ENCODE measurements around the gene SEC31B.

DNA sequence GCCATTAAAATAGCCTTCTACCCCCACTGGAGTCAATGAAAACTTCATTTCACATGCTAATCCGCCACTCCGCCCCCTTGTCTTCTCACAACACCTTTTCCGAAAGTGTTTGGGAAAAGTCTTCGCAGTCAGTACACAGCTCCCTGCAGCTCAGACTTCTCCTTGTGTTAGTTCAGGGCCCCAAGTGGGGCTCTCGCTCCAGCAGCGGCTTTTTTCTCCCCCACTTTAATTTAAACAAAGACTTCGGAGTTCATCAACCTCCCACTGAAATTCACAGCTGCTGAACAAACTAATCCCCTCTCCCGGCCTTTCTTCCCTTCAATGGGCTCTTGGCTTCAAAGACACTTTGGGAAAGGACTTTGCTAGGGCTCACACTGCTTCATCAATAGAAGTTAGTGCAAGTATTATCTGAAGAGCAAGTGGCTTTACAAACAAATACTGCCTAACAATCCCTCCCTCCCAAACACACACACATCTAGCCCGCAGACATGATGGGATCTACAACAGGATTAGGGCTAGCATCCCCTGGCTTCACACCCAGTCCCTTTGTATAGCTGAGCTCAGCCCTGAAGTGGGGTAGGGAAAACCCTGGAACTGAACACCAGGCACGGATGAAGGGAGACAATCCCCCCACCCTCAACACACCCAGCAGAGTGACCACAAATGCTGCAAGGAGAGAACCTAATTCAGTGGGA, 33.7 kb downstream of the SEC31B start:
- TF ChIP-seq CREB1 (IDR thresholded peaks at IDR 0.05; ENCODE audit: low read depth) (no peak), FOXM1 (IDR thresholded peaks at IDR 0.05; ENCODE audit: borderline replicate concordance, low read depth) (no peak), TAF1 (IDR thresholded peaks at IDR 0.05; ENCODE audit: low read depth) (no peak), USF1 (IDR thresholded peaks at IDR 0.05) (no peak)
- TF ChIP-seq, protein P1, sequence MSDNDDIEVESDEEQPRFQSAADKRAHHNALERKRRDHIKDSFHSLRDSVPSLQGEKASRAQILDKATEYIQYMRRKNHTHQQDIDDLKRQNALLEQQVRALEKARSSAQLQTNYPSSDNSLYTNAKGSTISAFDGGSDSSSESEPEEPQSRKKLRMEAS (IDR thresholded peaks at IDR 0.05), result no peak
- TF ChIP-seq, protein P2, sequence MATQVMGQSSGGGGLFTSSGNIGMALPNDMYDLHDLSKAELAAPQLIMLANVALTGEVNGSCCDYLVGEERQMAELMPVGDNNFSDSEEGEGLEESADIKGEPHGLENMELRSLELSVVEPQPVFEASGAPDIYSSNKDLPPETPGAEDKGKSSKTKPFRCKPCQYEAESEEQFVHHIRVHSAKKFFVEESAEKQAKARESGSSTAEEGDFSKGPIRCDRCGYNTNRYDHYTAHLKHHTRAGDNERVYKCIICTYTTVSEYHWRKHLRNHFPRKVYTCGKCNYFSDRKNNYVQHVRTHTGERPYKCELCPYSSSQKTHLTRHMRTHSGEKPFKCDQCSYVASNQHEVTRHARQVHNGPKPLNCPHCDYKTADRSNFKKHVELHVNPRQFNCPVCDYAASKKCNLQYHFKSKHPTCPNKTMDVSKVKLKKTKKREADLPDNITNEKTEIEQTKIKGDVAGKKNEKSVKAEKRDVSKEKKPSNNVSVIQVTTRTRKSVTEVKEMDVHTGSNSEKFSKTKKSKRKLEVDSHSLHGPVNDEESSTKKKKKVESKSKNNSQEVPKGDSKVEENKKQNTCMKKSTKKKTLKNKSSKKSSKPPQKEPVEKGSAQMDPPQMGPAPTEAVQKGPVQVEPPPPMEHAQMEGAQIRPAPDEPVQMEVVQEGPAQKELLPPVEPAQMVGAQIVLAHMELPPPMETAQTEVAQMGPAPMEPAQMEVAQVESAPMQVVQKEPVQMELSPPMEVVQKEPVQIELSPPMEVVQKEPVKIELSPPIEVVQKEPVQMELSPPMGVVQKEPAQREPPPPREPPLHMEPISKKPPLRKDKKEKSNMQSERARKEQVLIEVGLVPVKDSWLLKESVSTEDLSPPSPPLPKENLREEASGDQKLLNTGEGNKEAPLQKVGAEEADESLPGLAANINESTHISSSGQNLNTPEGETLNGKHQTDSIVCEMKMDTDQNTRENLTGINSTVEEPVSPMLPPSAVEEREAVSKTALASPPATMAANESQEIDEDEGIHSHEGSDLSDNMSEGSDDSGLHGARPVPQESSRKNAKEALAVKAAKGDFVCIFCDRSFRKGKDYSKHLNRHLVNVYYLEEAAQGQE (IDR thresholded peaks at IDR 0.05; ENCODE audit: low read depth), result no peak

Data from Ishikawa (cell line).